Stimulated activated effector memory CD8-positive, alpha-beta T cell treated with anti-CD3 and anti-CD28 coated beads, Interleukin-12 subunit alpha, Interleukin-12 subunit beta, amount 100 ng/mL, for 72 hours (primary cell): ENCODE data around the gene DACH1.

Source experiments
- ATAC-seq: fragments of 150-1000 bp; cut with Tn5 transposase; 2 replicates; pipeline ENCODE4 v1.10.0; 2021
- DNase-seq, 2 donors: peaks; one replicate each; pipeline ENCODE4 v3.0.0; 2021 to 2022; ENCODE audit warnings: low spot score in 2 of 2
- H3K27ac Mint-ChIP-seq: one replicate; pipeline ENCODE4 v1.8.0; 2022; ENCODE audit warnings: mild to moderate bottlenecking, mixed read lengths
- H3K36me3 Mint-ChIP-seq: one replicate; pipeline ENCODE4 v1.8.0; 2022; ENCODE audit warnings: mild to moderate bottlenecking, mixed read lengths
- H3K4me1 Mint-ChIP-seq: one replicate; pipeline ENCODE4 v1.8.0; 2022; ENCODE audit warnings: mixed read lengths
- H3K4me3 Mint-ChIP-seq: one replicate; pipeline ENCODE4 v1.8.0; 2022; ENCODE audit warnings: mild to moderate bottlenecking, mixed read lengths
- H3K9me3 Mint-ChIP-seq: one replicate; pipeline ENCODE4 v1.8.0; 2022; ENCODE audit warnings: mixed read lengths

The DACH1 gene

GRCh38 chr13:71625694-71626093 is 241.3 kb downstream of the DACH1 start:
- DNase-seq: no peak
- Mint-ChIP-seq H3K4me3 (no peak overlapping the region), H3K9me3 (peaks cover 10% of the 10 kb centered on the region), H3K27ac (no peak overlapping the region), H3K4me1 (no peaks in the 10 kb centered on the region), H3K36me3 (no peaks in the 10 kb centered on the region)
- ATAC-seq: no peak

DNA sequence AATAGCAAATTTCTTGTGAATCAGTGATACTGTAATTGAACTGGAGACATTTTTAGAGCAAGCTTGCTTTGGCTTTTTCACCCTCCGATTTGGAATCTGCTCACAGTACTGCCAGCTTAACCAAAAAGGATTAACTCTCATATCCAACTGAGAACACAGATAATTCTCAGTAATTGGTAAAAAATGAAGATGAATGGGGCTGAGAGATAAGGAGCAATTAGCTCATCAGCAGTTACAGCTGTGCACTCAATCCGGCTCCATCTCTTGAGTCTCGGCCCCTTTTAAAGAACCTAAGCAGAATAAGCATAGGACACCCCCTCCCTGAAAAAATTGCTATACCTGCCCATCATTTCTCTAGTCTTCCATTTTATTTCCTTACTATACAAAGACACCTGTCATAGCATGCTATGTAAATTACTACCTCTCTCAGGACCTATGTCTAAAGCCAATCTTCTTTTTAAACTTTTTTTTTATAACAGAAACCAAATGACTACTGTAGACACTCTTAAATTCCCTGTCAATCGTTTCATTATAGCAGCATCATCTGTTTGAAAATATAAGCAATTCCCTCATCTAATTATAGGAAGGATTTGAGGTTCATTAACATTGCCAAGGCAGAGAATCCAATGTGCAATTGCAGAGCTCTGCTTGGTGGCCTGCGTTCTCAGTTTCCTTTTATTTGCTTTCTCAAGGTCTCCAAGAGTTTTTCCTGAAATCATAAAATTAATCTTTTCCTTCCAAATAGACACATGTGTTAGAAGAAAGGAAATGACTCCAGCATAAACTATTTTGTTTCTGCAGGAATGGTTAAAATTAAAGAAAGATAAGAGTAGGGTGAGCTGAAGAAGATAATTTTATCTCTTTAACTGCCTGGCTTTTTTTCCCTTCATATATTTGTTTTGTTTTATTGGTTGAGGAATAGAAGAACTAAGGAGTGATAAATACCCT is 242.1 kb downstream of the DACH1 start:
- ATAC-seq (no peak), DNase-seq (no peak)
- H3K4me3 Mint-ChIP-seq: no peak overlapping the region
- no peak overlapping the region for H3K27ac Mint-ChIP-seq
- no peaks in the 10 kb centered on the region for H3K4me1 Mint-ChIP-seq
- no peaks in the 10 kb centered on the region for H3K36me3 Mint-ChIP-seq
- peaks cover 10% of the 10 kb centered on the region for H3K9me3 Mint-ChIP-seq

GRCh38 chr13:71621174-71622124 is 245.6 kb downstream of the DACH1 start:
- DNase-seq (no peak), ATAC-seq (no peak)
- no peak overlapping the region for H3K27ac Mint-ChIP-seq
- H3K4me3 Mint-ChIP-seq: no peak overlapping the region
- no peaks in the 10 kb centered on the region for H3K36me3 Mint-ChIP-seq
- no peaks in the 10 kb centered on the region for H3K4me1 Mint-ChIP-seq
- peaks cover 11% of the 10 kb centered on the region for H3K9me3 Mint-ChIP-seq

DNA sequence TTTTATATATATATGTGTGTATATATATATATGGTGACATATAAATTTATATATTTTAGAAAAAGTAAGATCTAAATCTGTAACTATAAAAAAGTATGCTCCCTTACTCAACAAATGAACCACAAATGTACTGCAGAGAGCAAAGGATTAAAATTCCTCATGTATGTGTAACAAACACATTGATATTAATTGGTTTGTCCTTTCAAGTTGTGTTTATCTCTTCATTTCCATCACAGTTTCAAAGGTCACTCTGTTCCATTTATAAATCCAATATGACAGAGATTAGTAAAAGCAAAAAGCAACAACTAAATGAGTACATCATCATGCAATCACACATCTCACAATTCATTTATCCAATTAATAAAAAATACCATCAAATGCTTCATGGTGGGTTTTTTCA is 247.9 kb downstream of the DACH1 start:
- Mint-ChIP-seq H3K4me3 (no peak overlapping the region), H3K36me3 (no peaks in the 10 kb centered on the region), H3K4me1 (no peaks in the 10 kb centered on the region), H3K9me3 (peaks cover 12% of the 10 kb centered on the region), H3K27ac (no peak overlapping the region)
- DNase-seq (no peak), ATAC-seq (no peak)

GRCh38 chr13:71618159-71618558 is 248.8 kb downstream of the DACH1 start:
- no peak for DNase-seq
- Mint-ChIP-seq H3K36me3 (no peaks in the 10 kb centered on the region), H3K9me3 (peaks cover 12% of the 10 kb centered on the region), H3K4me3 (no peak overlapping the region), H3K4me1 (no peaks in the 10 kb centered on the region), H3K27ac (no peak overlapping the region)
- no peak for ATAC-seq

DNA sequence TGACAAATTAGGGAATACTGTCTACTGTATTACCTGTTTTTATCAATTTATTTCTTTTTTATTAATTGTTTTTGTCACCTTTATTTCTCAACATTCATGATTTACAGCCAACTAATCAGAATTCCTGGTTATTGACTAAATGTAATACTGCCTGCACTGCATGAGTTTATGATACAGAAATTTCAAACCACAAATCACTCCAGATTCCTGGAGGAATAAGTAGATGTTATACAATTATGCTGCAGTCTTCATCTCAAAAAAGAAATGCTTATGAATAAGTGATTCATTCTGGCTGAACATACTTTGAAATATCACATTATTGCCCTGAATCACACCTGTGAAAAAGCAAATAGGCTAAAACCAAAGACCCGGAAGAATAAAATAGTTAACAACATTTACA is 249.7 kb downstream of the DACH1 start:
- peaks cover 17% of the 10 kb centered on the region for H3K9me3 Mint-ChIP-seq
- DNase-seq (no peak), ATAC-seq (no peak)
- no peaks in the 10 kb centered on the region for H3K4me1 Mint-ChIP-seq
- no peak overlapping the region for H3K4me3 Mint-ChIP-seq
- H3K36me3 Mint-ChIP-seq: no peaks in the 10 kb centered on the region
- no peak overlapping the region for H3K27ac Mint-ChIP-seq

DNA sequence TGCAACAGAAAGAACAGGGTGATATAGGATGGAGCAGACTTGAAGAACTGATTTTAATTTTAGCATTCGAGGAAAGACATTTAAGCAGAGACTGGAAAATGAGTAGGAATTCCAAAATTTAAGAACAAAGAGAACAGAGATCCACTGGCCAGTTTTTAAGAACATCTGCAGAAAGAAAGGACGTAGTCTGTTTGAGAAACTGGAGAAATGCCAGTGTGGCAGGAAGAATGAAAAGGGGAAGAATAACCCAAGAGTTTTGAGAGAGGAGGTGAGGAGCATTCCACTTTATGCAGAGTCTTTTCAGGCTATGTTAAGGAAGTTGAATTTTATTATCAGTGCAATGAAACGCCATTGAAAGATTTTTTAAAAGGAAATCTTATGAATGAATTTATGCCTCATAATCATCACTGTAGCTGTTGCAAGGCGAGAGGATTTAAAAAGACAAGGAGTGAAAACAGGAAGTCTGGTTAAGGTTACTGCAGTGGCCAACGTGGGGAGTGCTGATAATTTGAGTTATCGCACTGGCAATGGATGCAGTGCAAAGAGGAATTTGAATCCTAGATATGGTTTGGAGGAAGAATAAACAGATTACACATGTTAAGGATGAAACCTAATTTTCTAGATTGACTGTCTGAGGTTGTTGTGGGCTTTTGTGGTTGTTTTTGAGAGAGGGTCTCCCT is 253.8 kb downstream of the DACH1 start:
- ATAC-seq: no peak
- no peak overlapping the region for H3K27ac Mint-ChIP-seq
- peaks cover 13% of the 10 kb centered on the region for H3K9me3 Mint-ChIP-seq
- no peak overlapping the region for H3K4me3 Mint-ChIP-seq
- no peaks in the 10 kb centered on the region for H3K36me3 Mint-ChIP-seq
- H3K4me1 Mint-ChIP-seq: no peaks in the 10 kb centered on the region
- no peak for DNase-seq

DNA sequence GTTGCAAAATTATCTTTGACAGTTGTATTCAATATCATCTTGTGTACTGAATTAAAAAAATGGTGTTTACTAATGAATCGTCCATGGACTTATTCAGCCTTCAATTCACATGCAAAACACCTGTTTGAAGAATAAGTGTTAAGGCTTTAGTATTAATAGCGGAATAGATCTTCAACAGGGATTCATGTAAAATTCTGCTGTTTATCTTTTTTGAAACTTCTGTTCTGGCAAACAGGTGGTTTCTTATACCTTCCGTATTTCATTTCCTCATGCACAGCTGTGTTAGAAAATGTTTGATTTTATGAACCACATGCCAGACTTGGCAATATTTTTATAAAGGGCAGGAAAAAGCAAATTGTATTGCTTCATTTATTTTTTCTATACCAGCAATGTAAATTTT is 255.7 kb downstream of the DACH1 start:
- H3K36me3 Mint-ChIP-seq: no peaks in the 10 kb centered on the region
- DNase-seq (no peak), ATAC-seq (no peak)
- H3K4me3 Mint-ChIP-seq: no peak overlapping the region
- H3K27ac Mint-ChIP-seq: no peak overlapping the region
- no peaks in the 10 kb centered on the region for H3K4me1 Mint-ChIP-seq
- peaks cover 9% of the 10 kb centered on the region for H3K9me3 Mint-ChIP-seq

GRCh38 chr13:71610876-71611275 is 256.1 kb downstream of the DACH1 start:
- H3K9me3 Mint-ChIP-seq: peaks cover 6% of the 10 kb centered on the region
- H3K4me3 Mint-ChIP-seq: no peak overlapping the region
- no peaks in the 10 kb centered on the region for H3K4me1 Mint-ChIP-seq
- ATAC-seq: no peak
- no peak for DNase-seq
- H3K27ac Mint-ChIP-seq: no peak overlapping the region
- no peaks in the 10 kb centered on the region for H3K36me3 Mint-ChIP-seq

GRCh38 chr13:71609271-71609670 is 257.7 kb downstream of the DACH1 start:
- Mint-ChIP-seq H3K36me3 (no peaks in the 10 kb centered on the region), H3K9me3 (peaks cover 6% of the 10 kb centered on the region), H3K27ac (no peak overlapping the region), H3K4me1 (no peaks in the 10 kb centered on the region), H3K4me3 (no peak overlapping the region)
- DNase-seq (no peak), ATAC-seq (no peak)

DNA sequence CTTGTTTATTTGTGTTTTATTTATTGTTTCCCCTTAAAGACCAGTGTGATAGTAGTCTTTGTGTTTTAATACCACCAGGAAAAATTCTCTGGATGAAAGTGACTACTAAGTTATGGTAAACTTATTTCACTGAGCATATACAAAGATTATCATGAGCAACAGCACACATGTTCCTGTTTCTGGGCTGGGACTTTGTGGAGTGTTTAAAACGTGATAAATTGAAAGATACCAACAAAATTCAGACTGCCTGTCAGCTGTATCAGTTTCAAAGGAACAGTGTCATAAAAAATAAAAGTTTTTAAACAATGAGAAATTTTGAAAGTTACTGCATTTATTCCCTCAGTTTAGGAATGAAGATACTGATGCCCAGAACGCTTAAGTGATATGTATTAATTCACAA is 259.4 kb downstream of the DACH1 start:
- no peaks in the 10 kb centered on the region for H3K4me1 Mint-ChIP-seq
- no peak overlapping the region for H3K4me3 Mint-ChIP-seq
- H3K36me3 Mint-ChIP-seq: no peaks in the 10 kb centered on the region
- DNase-seq: no peak
- H3K27ac Mint-ChIP-seq: no peak overlapping the region
- no peaks in the 10 kb centered on the region for H3K9me3 Mint-ChIP-seq
- ATAC-seq: no peak

DNA sequence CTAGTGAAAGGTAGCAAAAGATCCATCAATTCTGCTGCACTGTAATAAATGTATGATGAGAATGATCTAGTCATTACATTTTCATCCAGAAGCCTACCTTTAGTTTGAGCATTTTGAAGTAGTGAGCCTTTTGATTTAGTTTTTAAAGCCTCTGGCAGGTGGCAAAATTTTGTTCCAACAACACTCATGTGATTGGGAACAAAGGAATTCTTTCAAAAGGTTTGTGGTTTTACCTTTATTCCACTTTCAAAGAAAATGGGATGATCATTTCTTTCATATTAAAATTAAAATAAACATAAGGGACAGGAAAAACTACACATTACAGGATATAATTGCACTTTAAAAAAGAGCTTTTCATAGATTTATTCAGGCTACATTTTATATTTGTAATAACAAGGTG is 260.2 kb downstream of the DACH1 start:
- no peak for DNase-seq
- H3K27ac Mint-ChIP-seq: no peak overlapping the region
- no peaks in the 10 kb centered on the region for H3K4me1 Mint-ChIP-seq
- no peak for ATAC-seq
- no peak overlapping the region for H3K4me3 Mint-ChIP-seq
- no peaks in the 10 kb centered on the region for H3K36me3 Mint-ChIP-seq
- peaks cover 3% of the 10 kb centered on the region for H3K9me3 Mint-ChIP-seq

- Mint-ChIP-seq H3K9me3 (peaks cover 6% of the 10 kb centered on the region), H3K4me3 (no peak overlapping the region), H3K36me3 (no peaks in the 10 kb centered on the region), H3K27ac (no peak overlapping the region), H3K4me1 (no peaks in the 10 kb centered on the region)
- DNase-seq (no peak), ATAC-seq (no peak)
These were observed 261.3 kb downstream of the DACH1 start for GRCh38 chr13:71605744-71606143.

DNA sequence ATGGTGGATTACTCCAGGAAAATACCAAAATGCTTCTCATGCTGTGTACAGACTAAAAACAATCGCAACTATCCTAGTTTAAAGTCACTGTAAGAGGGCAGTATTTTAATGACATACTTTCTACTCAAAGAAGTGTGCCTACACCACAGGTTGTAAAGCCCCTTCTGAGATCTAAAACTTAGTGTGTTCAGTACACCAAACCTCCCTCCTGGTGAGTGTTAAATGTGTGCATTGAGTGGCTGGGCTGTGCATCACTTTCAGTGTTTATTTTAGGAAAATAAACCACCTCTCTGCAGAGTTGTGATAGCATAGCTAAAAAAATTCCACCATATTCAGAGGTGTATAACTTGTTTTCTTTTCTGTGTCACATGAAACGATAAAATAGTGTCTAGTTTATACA is 263.7 kb downstream of the DACH1 start:
- DNase-seq: no peak
- Mint-ChIP-seq H3K4me1 (no peaks in the 10 kb centered on the region), H3K36me3 (no peaks in the 10 kb centered on the region), H3K27ac (no peak overlapping the region), H3K9me3 (peaks cover 6% of the 10 kb centered on the region), H3K4me3 (no peak overlapping the region)
- no peak for ATAC-seq

DNA sequence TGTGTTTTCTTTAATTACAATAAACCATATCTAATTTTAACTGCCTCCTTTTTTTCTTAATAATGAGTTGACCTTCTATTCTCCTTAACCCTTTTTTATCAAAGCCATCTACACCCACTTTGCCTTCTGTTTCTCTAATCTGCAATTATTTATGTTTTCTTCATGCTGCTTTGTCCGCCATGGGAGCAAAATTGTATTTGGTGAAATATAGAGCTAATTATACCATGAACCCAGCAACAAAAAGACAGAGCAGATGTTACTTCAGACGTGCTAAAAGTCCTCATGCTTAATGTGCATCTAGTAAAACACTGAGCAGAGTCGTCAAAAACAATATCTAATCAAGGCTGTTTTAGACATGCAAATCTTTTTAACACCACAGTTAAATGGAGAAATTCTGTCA is 264.7 kb downstream of the DACH1 start:
- ATAC-seq: no peak
- H3K27ac Mint-ChIP-seq: no peak overlapping the region
- no peak for DNase-seq

More for the DNA sequence above, 264.7 kb downstream of the DACH1 start:
- Mint-ChIP-seq H3K36me3 (no peaks in the 10 kb centered on the region), H3K4me3 (no peak overlapping the region), H3K9me3 (peaks cover 6% of the 10 kb centered on the region), H3K4me1 (no peaks in the 10 kb centered on the region)
